Activated CD4-positive, alpha-beta T cell treated with anti-CD3 and anti-CD28 coated beads for 36 hours (primary cell): ENCODE measurements around the gene TBL1Y. TPM values are rescaled to one million over a fixed set of nuclear protein-coding genes. Genes with fewer than 3 reads are reported as not detected.

ENCODE experiments used
- ATAC-seq: fragments of 200-7000 bp; cut with Tn5 transposase; one replicate; pipeline ENCODE4 v1.10.0; 2021; ENCODE audit warnings: mild to moderate bottlenecking, moderate library complexity
- CTCF ChIA-PET: fragments of 350-600 bp; sonication (Branson Sonifier 250); formaldehyde crosslinking; loops from one replicate; lab custom pipeline; 2021; ENCODE audit warnings: antibody characterized with exemption; lab: Charles Lee
- POLR2A ChIA-PET: fragments of 350-600 bp; sonication (Branson Sonifier 250); formaldehyde crosslinking; loops from one replicate; lab custom pipeline; 2021; ENCODE audit warnings: antibody characterized with exemption, inconsistent platforms; lab: Charles Lee
- DNase-seq: peaks from one replicate; pipeline ENCODE4 v3.0.0-alpha.2; 2020
- H3K27ac Mint-ChIP-seq: one replicate; pipeline ENCODE4 v1.8.0; 2021; ENCODE audit warnings: mixed read lengths
- H3K27me3 Mint-ChIP-seq: one replicate; pipeline ENCODE4 v1.8.0; 2021; ENCODE audit warnings: mixed read lengths
- H3K36me3 Mint-ChIP-seq: one replicate; pipeline ENCODE4 v1.8.0; 2021; ENCODE audit warnings: low read depth, mixed read lengths
- H3K4me1 Mint-ChIP-seq: one replicate; pipeline ENCODE4 v1.8.0; 2021; ENCODE audit warnings: mixed read lengths
- H3K4me3 Mint-ChIP-seq: one replicate; pipeline ENCODE4 v1.8.0; 2021; ENCODE audit warnings: mild to moderate bottlenecking, moderate library complexity, mixed read lengths
- H3K9me3 Mint-ChIP-seq: one replicate; pipeline ENCODE4 v1.8.0; 2021; ENCODE audit warnings: low read depth, mixed read lengths
- intact Hi-C, 2 experiments: fragments of 100-400 bp; cut with DNase I in 1 of 2; cut with micrococcal nuclease in 1 of 2; formaldehyde crosslinking; loops; one replicate each; pipeline versions ENCODE4 v1.14.2 to v1.15.1; 2022 to 2024; cut with DNase I, micrococcal nuclease
- total RNA-seq, 2 experiments: library from RNA; stranded (reverse); gene quantifications; one replicate each; pipeline ENCODE4 v1.2.3, GENCODE V29; 2021

TBL1Y gene
- total RNA-seq, 2 experiments from 2014 or later: not detected

DNA sequence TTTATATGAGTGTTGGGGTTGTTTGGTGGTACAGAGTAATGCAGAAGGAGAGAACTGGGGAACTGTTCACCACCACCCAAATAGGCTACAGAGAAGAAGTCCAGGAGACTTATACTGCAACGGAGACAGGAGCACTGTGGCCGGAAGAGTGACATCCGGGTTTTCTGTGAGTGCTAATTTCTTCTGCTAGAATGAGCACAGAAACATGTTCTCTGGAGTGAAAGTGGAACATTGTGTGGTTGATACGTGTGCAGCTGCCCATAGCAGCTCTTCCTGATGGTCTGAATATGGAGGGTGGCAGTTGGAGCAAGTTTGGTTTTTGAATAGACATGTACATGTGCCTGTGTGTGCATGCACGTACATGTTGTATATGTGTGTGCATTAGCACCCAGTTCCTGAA lies 67.3 kb downstream of the TBL1Y start:
- no peaks in the 10 kb centered on the region for H3K36me3 Mint-ChIP-seq
- DNase-seq (no peak), ATAC-seq (no peak)
- ChIA-PET POLR2A (no interaction called here), CTCF (no interaction called here)
- peaks cover 4% of the 10 kb centered on the region for H3K9me3 Mint-ChIP-seq
- H3K27me3 Mint-ChIP-seq: peaks cover 1% of the 10 kb centered on the region
- no peaks in the 10 kb centered on the region for H3K4me1 Mint-ChIP-seq
- no peak overlapping the region for H3K27ac Mint-ChIP-seq
- H3K4me3 Mint-ChIP-seq: no peak overlapping the region
- intact Hi-C loops: no loop called here

DNA sequence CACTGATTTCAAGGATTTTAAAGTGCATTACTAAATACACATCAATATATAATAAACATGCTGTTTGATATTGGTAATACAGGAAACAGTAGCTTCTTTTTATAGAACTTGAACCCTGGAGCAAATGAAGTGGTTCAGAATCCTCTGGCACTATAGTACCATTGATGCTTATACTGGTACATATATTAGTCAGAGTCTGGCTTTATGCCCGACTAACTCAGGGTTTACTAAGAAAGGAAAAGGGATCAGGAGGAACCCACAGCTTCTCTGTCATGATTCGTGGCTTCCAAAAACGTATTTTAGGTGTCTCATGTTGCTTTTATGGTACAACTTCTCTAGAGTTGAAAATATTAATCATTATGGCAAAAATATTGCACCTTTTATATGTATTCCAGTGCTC lies 72.7 kb downstream of the TBL1Y start:
- H3K36me3 Mint-ChIP-seq: no peaks in the 10 kb centered on the region
- H3K9me3 Mint-ChIP-seq: peaks cover 4% of the 10 kb centered on the region
- no peaks in the 10 kb centered on the region for H3K4me1 Mint-ChIP-seq
- H3K4me3 Mint-ChIP-seq: no peak overlapping the region
- CTCF ChIA-PET: no interaction called here
- H3K27ac Mint-ChIP-seq: no peak overlapping the region
- intact Hi-C loops: no loop called here
- ATAC-seq: no peak
- DNase-seq: no peak
- POLR2A ChIA-PET: no interaction called here
- peaks cover 1% of the 10 kb centered on the region for H3K27me3 Mint-ChIP-seq

DNA sequence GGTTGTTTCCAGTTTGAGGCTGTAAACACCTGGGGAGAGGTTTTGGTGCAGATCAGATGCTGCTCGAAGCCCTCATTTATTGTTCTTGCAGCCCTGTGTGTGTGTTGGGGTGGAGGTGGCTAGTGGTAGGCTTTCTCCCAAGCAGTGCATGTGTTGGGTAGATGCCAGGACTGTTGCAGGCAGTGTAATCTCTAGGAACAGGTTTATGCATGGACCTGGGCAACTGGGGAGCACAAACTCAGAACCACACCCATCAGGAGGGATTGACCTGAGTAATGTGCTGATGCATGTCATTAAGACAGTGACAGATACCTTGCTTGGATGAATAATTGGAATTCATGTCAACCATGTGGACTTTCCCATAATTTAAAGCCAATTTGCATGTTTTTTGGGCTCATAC lies 77.3 kb downstream of the TBL1Y start:
- no peak for ATAC-seq
- Mint-ChIP-seq H3K9me3 (no peaks in the 10 kb centered on the region), H3K4me3 (no peak overlapping the region), H3K4me1 (no peaks in the 10 kb centered on the region), H3K27ac (no peak overlapping the region), H3K27me3 (no peaks in the 10 kb centered on the region), H3K36me3 (no peaks in the 10 kb centered on the region)
- DNase-seq: no peak
- intact Hi-C loops: no loop called here
- ChIA-PET CTCF (no interaction called here), POLR2A (no interaction called here)

DNA sequence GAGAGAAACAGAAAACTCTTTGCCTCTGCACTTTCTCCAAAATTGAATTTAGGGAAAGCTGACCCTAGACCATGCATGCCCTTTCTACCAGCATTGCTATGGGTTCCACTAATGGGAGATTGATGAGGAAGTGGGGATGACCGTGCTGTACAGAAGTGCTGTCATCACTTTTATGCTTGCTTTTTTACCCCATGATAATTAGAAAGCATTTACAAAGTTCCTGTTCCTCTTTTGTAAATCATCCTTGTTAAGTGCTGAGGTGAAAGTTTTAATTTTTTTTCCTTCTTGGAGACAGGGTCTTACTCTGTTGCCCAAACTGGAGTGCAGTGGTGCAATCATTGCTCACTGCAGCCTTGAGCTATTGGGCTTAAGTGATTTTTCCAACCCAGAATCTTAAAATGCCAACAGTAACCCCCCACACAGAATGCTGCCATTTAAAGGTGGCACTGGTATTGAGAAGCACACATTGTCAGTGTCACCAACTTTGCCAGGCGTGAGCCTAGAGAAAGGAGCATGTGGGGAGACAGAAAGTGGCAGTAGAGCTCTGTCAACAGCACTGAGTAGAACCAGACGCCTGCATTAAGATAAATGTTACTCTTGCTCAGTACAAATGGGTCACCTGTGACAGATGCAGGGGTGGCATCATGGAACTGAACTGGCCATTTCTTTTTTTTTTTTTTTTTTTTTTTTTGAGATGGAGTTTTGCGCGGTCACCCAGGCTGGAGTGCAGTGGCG lies 79.6 kb downstream of the TBL1Y start:
- POLR2A ChIA-PET: no interaction called here
- DNase-seq (no peak), ATAC-seq (no peak)

DNA sequence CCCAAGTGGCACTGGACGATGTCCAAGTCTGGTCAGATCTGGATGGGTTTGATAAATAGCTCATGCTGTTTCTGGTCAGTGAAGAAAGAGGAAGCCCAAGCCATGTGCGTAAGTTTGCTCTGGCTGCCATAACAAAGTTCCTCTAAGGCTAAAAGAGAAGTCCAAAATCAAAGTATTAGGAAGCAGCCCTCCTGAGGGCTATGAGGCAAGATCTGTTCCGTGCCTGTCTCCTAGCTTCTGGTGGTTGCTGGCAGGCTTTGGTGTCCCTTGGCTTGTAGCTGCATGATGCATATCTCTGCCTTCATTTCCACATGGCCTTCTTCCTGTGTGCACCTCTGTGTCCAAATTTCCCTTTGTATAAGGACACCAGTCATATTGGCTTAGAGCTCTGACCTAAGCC lies 81.5 kb downstream of the TBL1Y start:
- CTCF ChIA-PET: no interaction called here
- H3K9me3 Mint-ChIP-seq: no peaks in the 10 kb centered on the region
- no peak overlapping the region for H3K27ac Mint-ChIP-seq
- intact Hi-C loops: no loop called here
- no peak overlapping the region for H3K4me3 Mint-ChIP-seq
- POLR2A ChIA-PET: no interaction called here
- no peaks in the 10 kb centered on the region for H3K27me3 Mint-ChIP-seq
- no peaks in the 10 kb centered on the region for H3K4me1 Mint-ChIP-seq
- DNase-seq (no peak), ATAC-seq (no peak)
- H3K36me3 Mint-ChIP-seq: no peaks in the 10 kb centered on the region

More for the DNA sequence above, 79.6 kb downstream of the TBL1Y start:
- Mint-ChIP-seq H3K27ac (no peak overlapping the region), H3K4me3 (no peak overlapping the region), H3K27me3 (no peaks in the 10 kb centered on the region), H3K9me3 (no peaks in the 10 kb centered on the region), H3K36me3 (no peaks in the 10 kb centered on the region), H3K4me1 (no peaks in the 10 kb centered on the region)
- CTCF ChIA-PET: no interaction called here
- intact Hi-C loops: no loop called here

DNA sequence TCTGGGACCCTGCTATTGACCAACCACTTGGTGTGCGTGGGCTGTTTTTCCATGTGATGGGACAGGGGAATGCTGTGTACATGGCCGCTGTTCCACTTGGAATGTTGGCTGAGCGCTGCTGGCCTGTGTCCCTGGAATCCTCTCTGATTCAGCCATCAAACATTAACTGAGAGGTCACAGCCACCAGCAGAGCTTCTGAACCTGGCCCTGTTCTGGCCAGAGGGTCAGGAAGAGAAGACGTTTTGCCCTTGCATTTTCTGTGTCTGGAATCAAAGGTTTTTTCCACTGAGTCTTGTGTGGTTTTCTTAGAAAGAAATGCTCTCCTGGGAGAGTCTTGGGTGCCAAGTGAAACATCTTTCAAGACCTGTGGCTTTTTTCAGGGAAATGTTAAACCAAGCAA lies 85.5 kb downstream of the TBL1Y start:
- H3K4me3 Mint-ChIP-seq: no peak overlapping the region
- no peaks in the 10 kb centered on the region for H3K27me3 Mint-ChIP-seq
- H3K4me1 Mint-ChIP-seq: no peaks in the 10 kb centered on the region
- H3K9me3 Mint-ChIP-seq: no peaks in the 10 kb centered on the region
- H3K27ac Mint-ChIP-seq: no peak overlapping the region
- no peaks in the 10 kb centered on the region for H3K36me3 Mint-ChIP-seq
- intact Hi-C loops: no loop called here
- DNase-seq: no peak
- ATAC-seq: no peak
- ChIA-PET POLR2A (no interaction called here), CTCF (no interaction called here)

DNA sequence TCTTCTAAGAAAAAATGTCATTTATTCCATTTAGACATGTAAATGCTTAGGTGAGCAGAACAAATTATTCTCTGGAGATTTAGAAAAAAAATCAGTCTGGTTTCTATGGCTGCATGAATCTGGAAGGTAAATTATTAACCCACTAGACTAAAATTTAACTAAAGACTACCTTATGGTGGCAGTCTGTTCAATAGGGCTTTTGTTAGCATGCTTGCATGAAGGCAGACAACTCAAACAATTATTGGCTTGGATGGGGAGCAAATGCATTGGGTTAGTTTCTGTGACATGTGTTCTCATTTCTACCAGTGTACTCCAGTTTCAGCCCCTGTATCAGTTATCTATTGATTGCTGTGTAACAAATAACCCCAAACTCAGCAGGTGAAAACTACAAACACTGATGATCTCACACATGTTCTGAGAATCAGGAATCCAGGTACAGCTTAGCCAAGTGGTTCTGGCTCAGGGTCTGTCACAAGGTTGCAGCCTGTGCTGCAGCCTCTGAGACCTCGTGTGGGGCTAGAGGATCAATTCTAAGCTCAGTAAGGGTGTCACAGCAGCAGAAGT lies 87.1 kb downstream of the TBL1Y start:
- ChIA-PET CTCF (no interaction called here), POLR2A (no interaction called here)
- ATAC-seq (no peak), DNase-seq (no peak)
- Mint-ChIP-seq H3K27ac (no peak overlapping the region), H3K27me3 (no peaks in the 10 kb centered on the region), H3K4me1 (no peaks in the 10 kb centered on the region), H3K9me3 (no peaks in the 10 kb centered on the region), H3K36me3 (no peaks in the 10 kb centered on the region), H3K4me3 (no peak overlapping the region)
- intact Hi-C loops: no loop called here

DNA sequence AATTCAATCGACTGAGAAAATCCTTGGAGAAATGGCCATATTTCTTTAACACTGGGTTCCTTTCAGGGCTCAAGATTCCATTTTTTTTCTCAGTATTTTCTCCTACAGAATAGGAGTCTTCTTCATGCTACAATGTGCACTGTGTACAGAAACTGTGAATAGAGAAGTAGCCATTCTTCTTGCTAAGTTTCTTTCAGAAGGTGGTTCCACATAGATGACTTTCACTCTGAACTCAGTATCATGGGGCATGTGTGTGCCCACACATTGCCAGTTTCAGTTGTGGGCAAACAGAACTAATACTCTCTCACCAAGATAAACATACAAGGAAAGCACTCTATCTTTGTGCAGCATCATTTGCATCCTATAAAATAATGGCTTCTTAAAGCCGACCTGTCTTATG lies 89.4 kb downstream of the TBL1Y start:
- Mint-ChIP-seq H3K4me3 (no peak overlapping the region), H3K4me1 (no peaks in the 10 kb centered on the region), H3K27me3 (no peaks in the 10 kb centered on the region), H3K36me3 (no peaks in the 10 kb centered on the region), H3K27ac (no peak overlapping the region), H3K9me3 (no peaks in the 10 kb centered on the region)
- DNase-seq: no peak
- no peak for ATAC-seq
- ChIA-PET POLR2A (no interaction called here), CTCF (no interaction called here)
- intact Hi-C loops: no loop called here

DNA sequence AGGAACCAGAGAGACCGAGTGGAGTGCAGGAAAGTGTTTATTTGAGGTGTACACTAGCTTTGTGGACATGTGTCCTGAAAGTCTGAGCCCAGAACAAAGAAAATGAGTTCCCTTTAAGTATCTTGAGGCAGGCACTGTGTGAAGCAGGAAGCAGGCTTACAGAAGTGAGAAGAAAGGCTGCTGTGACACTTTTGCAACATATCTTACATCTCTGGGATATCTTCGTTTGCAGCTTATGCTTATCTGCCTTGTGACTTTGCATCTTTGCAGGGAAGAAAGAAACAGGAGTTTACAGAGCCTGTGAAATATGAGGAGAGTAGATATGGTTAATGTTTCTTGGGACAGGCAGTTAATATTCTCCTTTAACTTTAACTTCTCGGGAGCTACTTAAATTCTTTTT lies 92.1 kb downstream of the TBL1Y start:
- Mint-ChIP-seq H3K36me3 (no peaks in the 10 kb centered on the region), H3K4me3 (no peak overlapping the region), H3K27me3 (no peaks in the 10 kb centered on the region), H3K9me3 (no peaks in the 10 kb centered on the region), H3K4me1 (no peaks in the 10 kb centered on the region), H3K27ac (no peak overlapping the region)
- ATAC-seq (no peak), DNase-seq (no peak)
- ChIA-PET CTCF (no interaction called here), POLR2A (no interaction called here)
- intact Hi-C loops: no loop called here

DNA sequence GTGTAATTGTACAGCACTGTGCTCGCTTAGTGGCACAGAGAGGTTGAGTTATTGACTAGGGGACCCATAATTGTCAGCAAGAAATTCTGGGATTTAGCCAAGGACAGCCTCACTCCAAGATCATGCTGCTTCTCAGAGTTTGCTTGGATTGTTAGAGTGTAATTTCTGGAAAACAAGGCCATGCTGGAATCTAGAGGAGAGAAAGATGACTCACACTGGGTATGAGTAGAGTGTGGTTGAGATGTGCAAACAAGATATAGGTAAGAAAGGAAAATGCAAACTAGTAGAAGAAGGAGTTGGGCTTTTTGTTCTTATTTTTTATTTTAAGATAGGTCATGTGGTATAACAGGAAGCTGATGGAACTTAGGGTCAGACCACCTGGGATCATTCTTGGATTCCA lies 97.4 kb downstream of the TBL1Y start:
- ATAC-seq: no peak
- CTCF ChIA-PET: no interaction called here
- Mint-ChIP-seq H3K4me3 (no peak overlapping the region), H3K9me3 (no peaks in the 10 kb centered on the region), H3K27me3 (no peaks in the 10 kb centered on the region), H3K36me3 (no peaks in the 10 kb centered on the region), H3K4me1 (no peaks in the 10 kb centered on the region), H3K27ac (no peak overlapping the region)
- POLR2A ChIA-PET: no interaction called here
- intact Hi-C loops: no loop called here
- no peak for DNase-seq

DNA sequence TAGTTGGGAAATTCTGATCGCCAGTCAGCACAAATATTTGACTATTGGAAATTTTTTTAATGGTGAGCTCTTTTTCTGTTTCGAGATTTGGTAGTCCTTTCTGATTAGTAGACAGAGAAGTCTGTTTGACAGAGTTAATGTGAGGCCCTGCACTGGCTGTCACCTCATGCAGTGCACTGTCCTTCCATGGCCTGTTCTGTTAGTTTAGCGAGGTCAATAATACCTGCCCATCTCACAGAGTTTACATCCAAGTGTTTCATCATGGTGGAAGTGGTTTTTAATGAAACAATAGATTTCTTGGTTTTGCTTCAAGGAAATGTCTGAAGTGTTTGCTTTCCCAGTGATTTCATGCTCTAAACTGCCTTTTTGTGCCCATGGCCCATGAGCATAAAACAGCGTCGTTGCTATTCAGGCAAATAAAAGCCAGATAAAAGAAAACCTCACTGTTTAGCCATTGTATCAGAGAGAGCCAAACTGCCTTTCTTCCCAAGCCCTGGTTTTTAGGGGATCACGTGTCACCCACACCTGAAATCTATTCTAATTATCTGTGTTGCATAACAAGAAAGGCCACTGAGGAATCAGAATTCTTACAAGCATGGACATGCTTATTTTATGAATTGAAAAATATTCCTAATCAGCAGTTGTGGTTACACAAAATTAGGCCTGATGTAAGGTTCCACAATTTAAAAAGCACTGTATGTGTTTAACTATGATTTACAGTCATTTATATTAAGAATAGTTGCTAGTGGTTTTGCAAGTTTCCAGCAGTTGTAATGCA lies 98.3 kb downstream of the TBL1Y start:
- DNase-seq: no peak
- POLR2A ChIA-PET: no interaction called here
- no peak overlapping the region for H3K4me3 Mint-ChIP-seq
- CTCF ChIA-PET: no interaction called here
- no peaks in the 10 kb centered on the region for H3K9me3 Mint-ChIP-seq
- no peaks in the 10 kb centered on the region for H3K36me3 Mint-ChIP-seq
- intact Hi-C loops: no loop called here
- no peaks in the 10 kb centered on the region for H3K4me1 Mint-ChIP-seq
- no peaks in the 10 kb centered on the region for H3K27me3 Mint-ChIP-seq
- ATAC-seq: no peak
- no peak overlapping the region for H3K27ac Mint-ChIP-seq

DNA sequence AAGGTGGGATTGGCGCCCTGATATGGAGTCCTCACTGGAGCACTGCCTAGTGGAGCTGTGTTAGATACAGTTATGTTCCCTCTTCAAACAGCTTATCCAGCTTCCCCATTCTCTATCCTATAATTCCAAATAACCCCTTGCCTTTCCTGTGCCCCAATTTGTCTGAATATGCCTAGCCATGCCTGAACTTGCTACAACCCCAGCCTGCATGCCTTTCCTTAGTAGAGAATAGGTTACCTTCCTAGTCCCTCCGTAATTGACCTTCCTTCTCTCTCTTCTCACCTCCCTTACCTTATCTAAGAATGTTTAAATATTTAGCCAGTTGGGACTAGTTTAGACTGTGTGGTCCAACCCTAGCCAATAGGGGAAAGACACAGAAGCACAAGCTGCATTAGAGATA lies 102.6 kb downstream of the TBL1Y start:
- no peaks in the 10 kb centered on the region for H3K27me3 Mint-ChIP-seq
- no peak for ATAC-seq
- CTCF ChIA-PET: no interaction called here
- DNase-seq: no peak
- no peaks in the 10 kb centered on the region for H3K36me3 Mint-ChIP-seq
- H3K4me3 Mint-ChIP-seq: no peak overlapping the region
- no peak overlapping the region for H3K27ac Mint-ChIP-seq
- H3K9me3 Mint-ChIP-seq: no peaks in the 10 kb centered on the region
- POLR2A ChIA-PET: no interaction called here
- intact Hi-C loops: no loop called here
- H3K4me1 Mint-ChIP-seq: no peaks in the 10 kb centered on the region
